OCI-LY7 (cell line): ENCODE data around the gene TIGAR. TPM values are rescaled to one million over a fixed set of nuclear protein-coding genes. Genes with fewer than 3 reads are reported as not detected.

Experiments
- BruUV-seq: library from RNA; stranded (reverse); fragments of 400-500 nt; replicated peaks from 2 replicates; lab custom pipeline; 2021; lab: Mats Ljungman, UMichigan
- CTCF ChIA-PET: fragments of 300-600 bp; sonication (Branson Sonifier 250); formaldehyde crosslinking; loops from one replicate; lab custom pipeline; 2022; ENCODE audit warnings: antibody characterized with exemption; ENCODE audit not compliant: unreplicated experiment; lab: Charles Lee
- POLR2A ChIA-PET: fragments of 300-600 bp; sonication (Branson Sonifier 250); formaldehyde crosslinking; loops from one replicate; lab custom pipeline; 2022; ENCODE audit warnings: antibody characterized with exemption; lab: Charles Lee
- DNase-seq: peaks from one replicate; pipeline ENCODE4 v3.0.0-alpha.2; 2015; ENCODE audit warnings: low spot score
- H2AFZ ChIP-seq: fragments of 200-600 bp; sonication (generic), shearing (Covaris generic); 2 replicates; pipeline ENCODE4 v1.6.1; 2014; ENCODE audit warnings: mild to moderate bottlenecking, antibody characterized with exemption, low read length, moderate library complexity
- H3K27ac ChIP-seq: fragments of 200-600 bp; sonication (generic); 2 replicates; pipeline ENCODE4 v1.5.1; 2014; ENCODE audit warnings: mixed run types, low read depth, mild to moderate bottlenecking, moderate library complexity, low read length, inconsistent platforms; ENCODE audit not compliant: poor library complexity, severe bottlenecking
- H3K36me3 ChIP-seq: fragments of 200-600 bp; sonication (generic); 2 replicates; pipeline ENCODE4 v1.6.1; 2014; ENCODE audit warnings: mild to moderate bottlenecking, antibody characterized with exemption, low read length, moderate library complexity, mixed read lengths; ENCODE audit not compliant: insufficient read depth
- H3K4me1 ChIP-seq: fragments of 200-600 bp; sonication (generic); 2 replicates; pipeline ENCODE4 v1.5.1; 2014; ENCODE audit warnings: mild to moderate bottlenecking, low read length; ENCODE audit not compliant: insufficient read depth, poor library complexity, severe bottlenecking
- H3K4me2 ChIP-seq: fragments of 200-600 bp; sonication (generic); 2 replicates; pipeline ENCODE4 v1.6.1; 2014; ENCODE audit warnings: mild to moderate bottlenecking, low read length
- H3K4me3 ChIP-seq: fragments of 200-600 bp; sonication (generic); 2 replicates; pipeline ENCODE4 v1.5.1; 2014; ENCODE audit warnings: mild to moderate bottlenecking, low read depth, low read length; ENCODE audit not compliant: poor library complexity, severe bottlenecking
- H3K79me2 ChIP-seq: fragments of 200-600 bp; sonication (generic); 2 replicates; pipeline ENCODE4 v1.6.1; 2016; ENCODE audit warnings: low read depth, mild to moderate bottlenecking, low read length, moderate library complexity, mixed read lengths; ENCODE audit not compliant: insufficient read depth
- H3K9me2 ChIP-seq: fragments of 200-600 bp; sonication (generic); 2 replicates; pipeline ENCODE4 v1.6.1; 2016; ENCODE audit warnings: mild to moderate bottlenecking, low read length, mixed read lengths; ENCODE audit not compliant: insufficient read depth
- H3K9me3 ChIP-seq: fragments of 200-600 bp; sonication (generic); 2 replicates; pipeline ENCODE4 v1.6.1; 2014; ENCODE audit warnings: mild to moderate bottlenecking, mixed run types, low read length, mixed read lengths
- H4K20me1 ChIP-seq: fragments of 200-600 bp; sonication (generic); 2 replicates; pipeline ENCODE4 v1.6.1; 2014; ENCODE audit warnings: mild to moderate bottlenecking, antibody characterized with exemption, low read length, moderate library complexity, mixed read lengths; ENCODE audit not compliant: insufficient read depth
- EZH2phosphoT487 ChIP-seq: fragments of 200-600 bp; sonication (generic); IDR thresholded peaks from 2 replicates; pipeline ENCODE4 v1.6.1; 2018; ENCODE audit warnings: low read depth, borderline replicate concordance, mild to moderate bottlenecking, mixed run types, antibody characterized with exemption, low read length, moderate library complexity, mixed read lengths
- intact Hi-C: fragments of 100-400 bp; cut with micrococcal nuclease; formaldehyde crosslinking; loops from one replicate; pipeline ENCODE4 v1.10.0; 2022; ENCODE audit not compliant: unreplicated experiment
- total RNA-seq, 2 experiments: library from RNA; depleted of rRNA in 1 of 2; stranded (reverse); fragments of >200 nt in 1 of 2; shearing (Covaris generic) in 1 of 2; gene quantifications; 2 replicates each; pipeline ENCODE4 v1.2.3, GENCODE V29; 2014 to 2022
- TF ChIP-seq, protein P1 (sequence below): fragments of 200-600 bp; sonication (generic); conservative IDR thresholded peaks from 2 replicates; pipeline ENCODE4 v1.5.1; 2014; ENCODE audit warnings: mild to moderate bottlenecking, antibody characterized with exemption, low read length, moderate library complexity, mixed read lengths

TIGAR gene
- total RNA-seq, 2 experiments from 2014 or later, result 8.0 to 24.7 TPM

DNA sequence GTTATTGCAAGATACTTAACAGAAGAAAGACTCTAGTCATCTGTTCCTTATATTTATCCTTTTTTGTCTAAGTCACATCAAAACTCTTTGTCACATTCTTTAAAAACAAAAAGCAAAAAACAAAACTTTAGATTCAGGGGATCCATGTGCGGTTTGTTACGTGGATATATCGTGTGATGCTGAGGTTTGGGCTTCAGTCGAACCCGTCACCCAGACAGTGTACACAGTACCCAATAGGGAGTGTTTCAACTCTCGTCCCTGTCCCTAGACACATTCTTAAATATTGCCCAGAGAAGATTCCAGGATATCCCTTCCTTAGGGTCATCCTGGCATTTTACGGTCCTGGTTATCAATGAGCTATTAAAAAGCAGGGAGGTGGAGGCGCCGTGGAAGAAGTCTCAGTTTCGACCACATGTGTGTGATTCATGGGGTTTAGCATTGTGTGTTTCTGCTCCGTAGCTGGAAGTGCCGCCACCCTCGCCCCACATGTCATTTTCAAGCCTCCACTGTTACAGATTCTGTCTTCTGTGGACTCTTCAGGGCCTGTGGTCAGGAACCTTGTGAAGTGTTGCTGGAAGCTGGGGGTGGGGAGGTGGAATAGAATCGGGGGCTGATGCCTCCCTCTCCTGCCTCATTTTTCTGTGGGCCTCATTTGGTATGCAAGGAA lies 27.6 kb upstream of the TIGAR start:
- CTCF ChIA-PET, result no interaction called here
- H2AFZ ChIP-seq, result no peak overlapping the region
- H3K4me1 ChIP-seq, result no peaks in the 10 kb centered on the region
- no peak overlapping the region for H3K4me3 ChIP-seq
- POLR2A ChIA-PET, result interaction anchor here (0.6 kb wide), 1 partner anchor 468 kb away, joined by 3 read pairs; no protein-coding TSS in a partner anchor
- no TSS peak for BruUV-seq
- no peaks in the 10 kb centered on the region for H3K79me2 ChIP-seq
- no peak overlapping the region for H3K27ac ChIP-seq
- no peaks in the 10 kb centered on the region for H3K9me2 ChIP-seq
- H3K36me3 ChIP-seq, result no peaks in the 10 kb centered on the region
- H4K20me1 ChIP-seq, result no peaks in the 10 kb centered on the region
- TF ChIP-seq, protein P1, sequence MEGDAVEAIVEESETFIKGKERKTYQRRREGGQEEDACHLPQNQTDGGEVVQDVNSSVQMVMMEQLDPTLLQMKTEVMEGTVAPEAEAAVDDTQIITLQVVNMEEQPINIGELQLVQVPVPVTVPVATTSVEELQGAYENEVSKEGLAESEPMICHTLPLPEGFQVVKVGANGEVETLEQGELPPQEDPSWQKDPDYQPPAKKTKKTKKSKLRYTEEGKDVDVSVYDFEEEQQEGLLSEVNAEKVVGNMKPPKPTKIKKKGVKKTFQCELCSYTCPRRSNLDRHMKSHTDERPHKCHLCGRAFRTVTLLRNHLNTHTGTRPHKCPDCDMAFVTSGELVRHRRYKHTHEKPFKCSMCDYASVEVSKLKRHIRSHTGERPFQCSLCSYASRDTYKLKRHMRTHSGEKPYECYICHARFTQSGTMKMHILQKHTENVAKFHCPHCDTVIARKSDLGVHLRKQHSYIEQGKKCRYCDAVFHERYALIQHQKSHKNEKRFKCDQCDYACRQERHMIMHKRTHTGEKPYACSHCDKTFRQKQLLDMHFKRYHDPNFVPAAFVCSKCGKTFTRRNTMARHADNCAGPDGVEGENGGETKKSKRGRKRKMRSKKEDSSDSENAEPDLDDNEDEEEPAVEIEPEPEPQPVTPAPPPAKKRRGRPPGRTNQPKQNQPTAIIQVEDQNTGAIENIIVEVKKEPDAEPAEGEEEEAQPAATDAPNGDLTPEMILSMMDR, result no peak
- TF ChIP-seq EZH2phosphoT487, result no peak
- H3K4me2 ChIP-seq, result no peak overlapping the region
- no peak for DNase-seq
- H3K9me3 ChIP-seq, result no peaks in the 10 kb centered on the region
- intact Hi-C loops, result no loop called here

DNA sequence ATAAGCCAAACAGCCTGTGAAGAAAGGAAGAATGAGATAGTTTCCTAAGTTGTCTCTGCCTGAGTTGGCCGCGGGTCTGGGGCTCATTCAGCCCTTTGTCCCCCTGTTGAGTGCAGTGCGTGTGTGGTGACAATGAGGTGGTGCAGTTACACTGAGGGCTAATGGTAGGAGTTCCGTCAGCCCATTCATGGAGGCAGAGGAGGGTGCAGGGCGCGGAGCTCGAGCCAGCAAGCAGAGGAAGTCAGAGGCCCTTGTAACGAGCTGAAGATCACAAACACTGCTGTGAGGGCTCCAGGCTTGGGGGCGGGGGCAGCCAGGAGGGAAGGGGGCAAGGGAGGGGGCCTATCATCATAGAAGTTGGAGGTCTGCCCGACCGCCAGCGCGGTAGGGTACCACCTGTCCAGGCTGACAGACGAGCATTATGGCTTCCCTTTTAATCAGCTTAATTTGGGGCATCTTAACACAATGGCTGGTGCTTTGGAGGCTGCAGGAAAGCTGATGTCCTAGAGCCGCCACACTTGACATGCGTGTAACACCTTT lies 27.0 kb upstream of the TIGAR start:
- no peak for DNase-seq
- Histone ChIP-seq H3K4me3 (no peak overlapping the region), H3K9me3 (no peaks in the 10 kb centered on the region), H3K4me1 (no peaks in the 10 kb centered on the region), H3K9me2 (no peaks in the 10 kb centered on the region), H3K36me3 (no peaks in the 10 kb centered on the region), H3K27ac (no peak overlapping the region), H4K20me1 (no peaks in the 10 kb centered on the region), H2AFZ (no peak overlapping the region), H3K4me2 (no peak overlapping the region), H3K79me2 (no peaks in the 10 kb centered on the region)
- ChIA-PET CTCF (no interaction called here), POLR2A (interaction anchor here (0.6 kb wide), 1 partner anchor 467 kb away, joined by 3 read pairs; no protein-coding TSS in a partner anchor)
- TF ChIP-seq EZH2phosphoT487, result no peak
- TF ChIP-seq, protein P1, result no peak
- intact Hi-C loops, result no loop called here
- BruUV-seq, result no TSS peak

DNA sequence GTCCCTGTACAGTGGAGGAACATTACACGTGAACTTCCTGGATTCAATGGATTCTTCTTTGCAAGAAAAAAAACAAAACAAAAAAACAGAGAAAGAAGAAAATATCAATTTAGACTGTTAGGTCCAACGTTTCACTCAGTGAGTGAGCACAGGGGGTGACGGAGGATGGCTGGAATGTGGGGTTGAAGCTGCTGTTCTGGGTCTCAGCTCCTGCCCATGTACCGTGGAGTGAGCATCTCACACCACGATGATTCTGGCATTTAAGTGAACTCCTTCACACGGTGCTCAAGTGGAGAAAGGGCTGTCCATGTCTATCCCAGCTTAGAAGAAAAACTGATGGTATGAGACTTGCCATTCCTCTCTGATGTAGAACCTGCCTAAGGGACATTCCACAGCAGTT lies 24.3 kb upstream of the TIGAR start:
- TF ChIP-seq EZH2phosphoT487, result no peak
- TF ChIP-seq, protein P1, result no peak
- DNase-seq, result no peak
- CTCF ChIA-PET, result no interaction called here
- no peaks in the 10 kb centered on the region for H3K9me3 ChIP-seq
- H4K20me1 ChIP-seq, result no peaks in the 10 kb centered on the region
- no peak overlapping the region for H2AFZ ChIP-seq
- H3K9me2 ChIP-seq, result no peaks in the 10 kb centered on the region
- intact Hi-C loops, result no loop called here
- no peak overlapping the region for H3K4me3 ChIP-seq
- H3K4me1 ChIP-seq, result no peaks in the 10 kb centered on the region
- H3K36me3 ChIP-seq, result no peaks in the 10 kb centered on the region
- H3K79me2 ChIP-seq, result no peaks in the 10 kb centered on the region
- no peak overlapping the region for H3K4me2 ChIP-seq
- H3K27ac ChIP-seq, result no peak overlapping the region
- POLR2A ChIA-PET, result no interaction called here
- no TSS peak for BruUV-seq
